Cardiac septum (tissue), 1 donor: ENCODE results near the gene CEP131. TPM values are rescaled to one million over a fixed set of nuclear protein-coding genes. Genes with fewer than 3 reads are reported as not detected.
"Not testable (repeated sequence)": the region's sequence is repeated elsewhere in the genome, so short reads cannot be mapped to it uniquely, and the experiment has no call there.

ENCODE experiments used
- DNase-seq: peaks from one replicate; pipeline ENCODE4 v3.0.0-alpha.2; 2020; ENCODE audit warnings: low spot score
- intact Hi-C: fragments of 100-400 bp; cut with DNase I; formaldehyde crosslinking; loops from one replicate; pipeline ENCODE4 v1.14.0; 2022
- total RNA-seq: library from RNA; stranded (reverse); fragmentation: NEBNext Ultra II Directional; extraction: Animal tissue kit (Norgen Biotek cat#: 25700); gene quantifications from one replicate; pipeline ENCODE4 v1.2.1, GENCODE V29; 2021
- donor health status: DM: no; HTN: no; CAD: no.

The CEP131 gene
- total RNA-seq, 1 donor from 2014 or later, result 6.8 TPM

DNA sequence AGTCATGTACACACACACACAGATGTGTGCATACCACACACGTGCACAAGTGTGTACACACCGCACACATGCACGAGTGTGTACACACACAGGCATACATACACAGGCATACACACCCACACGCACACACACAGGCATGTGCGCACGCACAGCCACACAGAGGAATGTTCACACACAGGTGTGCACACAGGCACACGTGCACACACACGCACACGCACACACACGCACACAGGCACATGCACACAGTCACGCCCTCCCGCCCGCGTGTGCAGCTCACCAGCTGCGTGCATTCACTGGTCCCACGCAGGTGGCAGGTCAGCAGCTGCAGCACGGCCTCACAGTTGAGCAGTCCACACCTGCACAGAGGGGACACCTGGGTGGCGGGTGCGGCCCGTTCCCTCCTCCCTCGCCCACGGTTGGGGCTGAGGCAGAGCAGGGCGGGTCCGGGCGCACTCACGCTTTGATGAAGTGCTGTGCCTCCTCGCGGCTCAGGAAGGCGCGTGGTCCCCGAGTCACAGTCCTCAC, 8.4 kb upstream of the CEP131 start:
- no peak for DNase-seq

DNA sequence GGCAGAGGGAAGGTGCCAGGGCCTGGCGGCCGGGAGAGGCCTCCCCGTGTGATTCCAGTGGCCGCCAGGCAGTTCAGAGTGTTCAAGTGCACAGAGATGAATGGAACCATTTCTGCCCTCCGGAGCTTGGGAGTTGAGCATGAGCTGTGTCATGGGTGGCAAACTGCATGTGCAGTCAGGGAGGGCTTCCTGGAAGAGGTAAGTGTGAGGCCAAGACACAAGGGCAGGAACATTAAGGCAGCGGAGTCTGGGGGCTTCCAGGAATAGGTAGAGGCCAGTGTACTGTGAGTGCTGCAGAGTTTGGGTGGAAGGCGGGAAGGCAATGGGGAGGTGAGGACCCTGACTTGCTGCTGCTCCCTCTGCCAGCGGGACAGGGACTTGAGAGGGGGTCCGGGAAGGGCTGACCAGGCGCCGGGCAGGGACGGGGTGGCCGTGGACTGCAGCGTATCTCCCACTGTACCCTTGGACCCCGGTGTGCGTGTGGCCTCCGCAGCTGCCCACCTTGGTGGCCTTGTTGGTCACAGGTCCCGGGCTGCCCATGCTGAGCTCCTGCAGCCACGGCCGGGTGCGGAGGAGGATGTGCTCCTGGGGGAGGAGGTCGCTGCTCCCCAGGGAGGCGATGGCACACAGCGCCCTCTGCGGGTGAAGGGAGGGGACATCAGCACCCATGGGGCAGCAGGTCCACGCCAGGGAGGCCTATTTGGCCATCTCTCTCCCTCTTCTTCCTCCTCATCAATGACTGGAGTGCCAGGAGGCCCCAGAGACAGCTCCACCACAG, 7.5 kb upstream of the CEP131 start:
- no peak for DNase-seq
- intact Hi-C loops, result no loop called here

More for the DNA sequence above, 8.4 kb upstream of the CEP131 start:
- intact Hi-C loops, result no loop called here

DNA sequence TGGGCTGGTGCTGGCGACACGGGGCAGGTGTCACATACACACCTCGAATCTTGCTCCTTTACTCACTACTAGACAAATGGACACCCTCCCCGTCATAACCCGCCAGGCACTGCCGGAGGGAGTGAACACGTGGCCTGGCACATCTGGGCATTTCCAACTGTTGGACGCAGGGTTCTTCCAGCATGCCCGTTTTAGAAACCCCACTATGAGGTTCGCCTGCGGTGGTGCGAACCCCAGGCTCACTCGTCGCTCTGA, 6.8 kb upstream of the CEP131 start:
- DNase-seq, result no peak
- intact Hi-C loops, result no loop called here

DNA sequence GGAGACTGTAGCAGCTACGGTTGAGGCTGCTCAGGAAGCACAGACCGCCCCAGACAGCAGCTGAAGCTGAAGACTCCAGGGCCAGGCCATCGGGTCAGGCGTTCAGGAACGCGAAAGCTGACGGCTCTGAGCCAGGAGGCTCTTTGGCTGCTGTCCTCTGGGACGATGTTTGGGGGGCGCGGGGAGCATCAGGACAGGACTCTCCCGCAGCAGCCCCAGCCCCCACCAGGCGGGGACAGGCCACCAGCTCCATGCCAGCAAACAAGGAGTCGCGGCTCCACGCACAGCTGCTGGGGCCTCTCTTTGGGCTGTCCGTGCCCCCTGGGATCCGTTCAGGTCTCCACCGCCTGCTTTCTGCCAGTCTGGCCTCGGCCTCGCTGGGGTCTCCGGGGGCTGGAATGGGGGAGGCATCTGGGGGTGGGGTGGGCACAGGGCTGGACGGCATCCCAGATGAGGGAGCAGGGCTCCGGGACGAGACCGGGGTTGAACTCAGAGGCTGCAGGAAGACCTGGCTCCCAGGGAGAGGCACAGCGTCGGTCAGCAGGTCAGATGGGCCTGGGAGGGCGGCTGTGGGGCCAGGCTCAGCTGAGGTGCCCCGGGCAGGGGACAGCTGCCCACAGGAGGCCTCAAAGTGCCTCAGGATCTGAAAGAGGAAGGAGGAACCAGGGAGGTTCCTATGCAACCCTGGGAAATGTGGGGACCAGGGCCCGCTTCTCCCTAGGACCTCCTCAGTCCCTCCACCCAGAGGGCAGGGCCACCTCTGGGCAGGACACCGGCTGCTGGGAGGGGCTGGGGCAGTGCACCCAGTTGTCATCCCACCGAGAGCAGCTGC, 6.3 kb upstream of the CEP131 start:
- no peak for DNase-seq

DNA sequence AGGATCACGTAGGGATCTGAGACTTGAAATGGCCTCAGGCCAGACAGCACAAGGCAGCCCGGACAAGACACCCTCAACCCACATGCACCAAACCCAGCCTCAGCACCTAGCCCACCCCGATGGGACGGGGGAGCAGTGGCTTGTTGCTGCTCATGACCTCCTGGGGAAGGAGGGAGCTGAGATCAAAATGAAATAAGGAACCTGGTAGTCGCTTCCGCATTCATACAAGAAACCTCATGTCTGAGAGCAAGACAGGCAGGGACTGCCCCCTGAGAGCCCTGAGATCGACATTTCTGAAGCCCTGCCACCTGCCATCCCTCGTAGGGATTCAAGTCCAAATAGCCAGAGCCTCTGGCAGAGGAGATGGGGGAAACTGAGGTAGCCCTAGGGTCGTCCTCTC, 5.7 kb upstream of the CEP131 start:
- intact Hi-C loops, result no loop called here
- DNase-seq, result no peak

More for the DNA sequence above, 6.3 kb upstream of the CEP131 start:
- intact Hi-C loops, result no loop called here

DNA sequence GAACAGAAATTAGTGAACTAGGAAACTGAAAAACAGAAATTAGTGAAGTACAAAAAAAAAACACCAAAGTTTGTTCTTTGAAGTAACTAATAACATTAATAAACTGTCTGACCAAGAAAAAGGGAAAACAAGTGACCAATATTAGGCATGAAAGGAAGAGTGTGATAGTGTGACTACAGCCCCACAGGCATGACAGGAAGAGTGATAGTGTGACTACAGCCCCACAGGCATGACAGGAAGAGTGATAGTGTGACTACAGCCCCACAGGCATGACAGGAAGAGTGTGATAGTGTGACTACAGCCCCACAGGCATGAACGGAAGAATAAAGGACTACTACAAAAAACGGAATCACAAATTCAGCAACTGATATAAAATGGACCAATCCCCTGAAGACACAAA, 4.9 kb upstream of the CEP131 start:
- intact Hi-C loops, DNase-seq: not testable (repeated sequence)

DNA sequence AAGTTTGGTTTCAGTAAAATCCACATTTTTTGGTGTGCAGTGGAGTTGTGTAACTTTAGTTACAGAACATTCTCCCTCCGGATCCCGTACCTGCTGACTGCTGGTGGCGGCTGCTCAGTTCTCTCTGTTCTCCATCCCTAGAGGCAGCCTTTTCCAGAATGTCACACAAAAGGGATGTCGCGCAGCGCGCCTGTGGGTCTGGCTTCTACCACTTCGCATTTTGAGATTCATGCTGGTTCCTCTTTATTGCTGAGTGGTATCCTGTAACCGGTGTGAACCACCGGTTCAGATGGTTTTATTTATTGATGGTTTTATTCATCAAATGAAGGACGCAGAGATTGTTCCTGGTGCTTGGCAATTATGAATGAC, 981 bp upstream of the CEP131 start:
- DNase-seq, result no peak
- intact Hi-C loops, result no loop called here

DNA sequence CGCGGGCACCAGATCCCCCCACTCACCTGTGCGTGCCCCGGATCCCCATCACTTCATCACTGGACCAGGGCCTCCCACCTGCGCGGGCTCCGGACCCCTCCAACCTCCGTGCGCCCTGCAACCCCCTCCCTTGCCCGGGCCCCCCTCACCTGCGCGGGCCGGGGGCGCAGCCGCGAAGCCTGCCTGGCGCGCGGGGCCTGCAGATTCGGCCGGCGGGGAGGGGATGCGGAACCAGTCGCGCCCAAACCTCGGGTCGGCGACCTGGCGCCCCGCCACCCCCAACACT, 202 bp downstream of the CEP131 start:
- intact Hi-C loops, result no loop called here
- DNase-seq, result no peak

DNA sequence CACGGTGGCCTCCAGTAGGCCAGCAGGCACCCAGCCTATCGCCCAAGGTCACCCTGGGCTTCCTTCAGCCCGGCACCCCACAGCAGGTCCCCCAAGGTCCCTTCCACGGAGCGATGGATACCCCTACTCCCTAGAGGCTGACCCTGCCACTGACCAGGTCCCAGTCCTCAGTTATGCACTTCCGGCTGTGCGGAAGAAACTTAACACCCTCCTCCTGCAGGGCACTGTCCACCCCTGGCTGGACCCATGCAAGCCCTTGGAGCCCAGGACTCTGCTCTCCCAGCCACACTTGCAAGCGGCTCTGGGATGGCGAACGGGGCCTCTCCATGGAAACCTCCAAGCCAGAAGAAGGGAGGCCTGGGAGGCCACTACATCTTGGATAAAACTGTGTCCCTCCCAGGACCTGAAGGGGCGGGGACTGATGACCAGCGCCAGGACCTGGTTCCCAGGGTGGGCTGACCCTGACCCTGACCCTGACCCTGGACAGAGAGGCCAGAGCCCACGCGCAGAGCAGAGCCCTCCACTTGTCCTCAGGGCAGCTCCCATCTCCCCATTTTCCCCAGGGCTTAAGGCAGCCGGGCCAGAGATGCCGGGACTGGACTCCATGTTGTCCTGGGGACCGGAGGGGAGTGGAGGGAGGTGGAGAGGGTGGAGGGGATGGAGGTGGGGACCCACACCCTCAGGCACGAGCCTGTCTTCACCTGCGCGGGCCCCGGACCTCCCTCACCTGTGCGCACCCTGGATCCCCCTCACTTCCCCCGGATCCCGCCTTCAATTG, 734 bp downstream of the CEP131 start:
- intact Hi-C loops, result no loop called here
- DNase-seq, result no peak

DNA sequence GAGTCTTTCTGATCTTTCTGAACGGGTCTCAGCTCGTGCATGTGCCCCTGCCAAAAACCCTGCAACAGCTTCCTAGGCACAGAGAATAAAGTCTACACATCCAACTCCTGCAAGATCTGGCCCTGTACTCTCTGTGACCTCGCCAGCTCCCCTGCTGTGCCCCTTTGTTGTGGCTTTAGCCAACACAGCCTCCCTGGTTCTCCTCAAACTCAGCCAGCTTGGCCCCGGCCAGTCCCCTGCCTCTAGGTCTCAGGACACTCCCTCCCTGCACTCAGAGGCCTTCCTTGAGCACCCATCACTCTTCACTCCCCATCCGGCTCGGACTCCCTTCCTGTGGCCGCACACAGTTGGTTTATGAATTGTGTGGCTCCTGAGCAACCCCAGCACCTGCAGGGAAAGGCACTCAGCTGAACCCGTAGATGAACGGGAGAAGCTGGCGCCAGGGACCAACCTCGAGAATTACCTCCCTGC, 1.4 kb downstream of the CEP131 start:
- no peak for DNase-seq
- intact Hi-C loops, result no loop called here

DNA sequence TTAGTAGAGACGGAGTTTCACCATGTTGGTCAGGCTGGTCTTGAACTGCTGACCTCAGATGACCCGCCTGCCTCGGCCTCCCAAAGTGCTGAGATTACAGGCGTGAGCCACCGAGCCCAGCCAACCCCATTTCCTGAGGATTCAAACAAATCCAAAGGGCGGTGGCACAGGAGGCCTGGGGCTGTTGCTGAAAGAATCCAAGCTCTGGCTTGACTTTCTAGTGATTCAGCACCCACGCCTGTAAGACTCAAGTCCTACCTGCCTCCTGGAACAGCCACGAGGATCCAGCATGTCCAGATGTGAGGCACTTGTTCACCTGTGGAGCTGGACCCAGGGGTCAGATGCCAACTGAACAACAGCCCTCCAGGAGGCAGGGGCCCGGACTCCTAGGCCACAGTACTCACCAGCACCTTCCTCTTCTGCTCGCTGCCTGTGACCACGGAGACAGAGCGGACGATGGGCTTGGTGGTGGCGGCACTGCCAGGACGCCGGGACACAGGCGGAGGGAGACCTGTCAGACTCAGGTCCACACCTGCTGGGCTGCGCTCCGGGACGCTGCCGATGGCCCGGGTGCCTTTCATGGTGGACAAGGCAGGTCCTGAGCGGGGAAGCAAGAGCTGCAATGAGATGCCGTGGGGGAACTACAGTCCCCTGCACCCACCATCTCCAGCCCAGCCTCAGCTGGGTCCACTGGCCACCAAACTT, 3.1 kb downstream of the CEP131 start:
- intact Hi-C loops, result no loop called here

DNA sequence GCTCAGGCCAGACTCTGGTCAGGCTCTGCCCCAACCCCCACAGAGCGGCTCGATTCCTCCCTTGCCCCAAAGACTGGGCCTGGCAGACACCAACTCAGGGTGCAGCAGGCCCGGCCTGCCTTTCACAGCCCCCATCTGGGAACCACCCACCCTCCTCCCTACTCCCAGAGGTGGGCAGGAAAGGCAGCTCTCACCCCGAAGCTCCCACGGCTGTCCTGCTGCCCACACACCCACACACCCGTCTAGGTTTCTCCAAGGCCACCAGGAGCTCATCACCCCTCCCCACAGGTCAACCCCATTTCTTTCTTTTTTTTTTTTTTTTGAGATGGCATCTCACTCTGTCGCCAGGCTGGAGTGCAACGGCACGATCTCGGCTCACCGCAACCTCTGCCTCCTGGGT, 3.8 kb downstream of the CEP131 start:
- intact Hi-C loops, result no loop called here
- DNase-seq, result no peak

More for the DNA sequence above, 3.1 kb downstream of the CEP131 start:
- no peak for DNase-seq

DNA sequence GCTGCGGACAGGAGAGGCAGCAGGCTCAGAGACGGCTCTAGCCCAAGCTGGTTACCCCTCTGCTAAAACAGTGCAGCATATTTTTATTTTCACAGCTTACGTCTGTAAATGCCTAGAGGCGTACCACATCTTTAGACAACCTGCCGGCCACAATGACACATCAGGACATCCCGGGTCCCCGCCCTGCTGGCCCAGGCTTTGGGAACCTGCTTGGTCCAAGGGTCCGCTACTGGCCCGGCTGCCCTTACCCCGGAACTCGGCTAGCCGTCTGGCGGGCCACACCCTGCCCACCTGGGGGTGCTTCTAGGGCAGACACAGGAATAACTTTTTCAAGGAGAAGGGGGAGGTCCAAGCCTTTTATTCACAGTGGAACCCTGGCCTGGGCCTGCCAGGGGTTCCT, 4.3 kb downstream of the CEP131 start:
- DNase-seq, result no peak
- intact Hi-C loops, result no loop called here

DNA sequence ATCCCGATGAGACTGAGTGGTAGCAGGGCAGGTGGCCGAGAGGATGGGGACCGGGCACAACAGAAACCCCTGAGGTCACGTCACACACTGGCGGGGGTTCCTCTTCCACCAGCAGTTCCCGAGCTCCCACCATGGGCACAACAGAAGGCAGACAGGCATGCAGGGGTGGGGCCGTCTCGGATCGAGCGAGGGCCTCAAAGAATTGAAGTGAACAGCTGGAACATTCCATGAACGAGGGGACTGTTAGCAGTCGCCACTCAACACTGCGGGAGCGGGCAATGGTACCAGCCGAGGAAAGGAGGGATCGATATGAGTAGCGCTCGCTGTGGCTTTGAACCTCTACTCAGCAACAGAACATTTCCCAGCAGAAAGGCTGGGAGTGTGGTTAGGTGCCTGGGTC, 5.3 kb downstream of the CEP131 start:
- intact Hi-C loops, result no loop called here
- no peak for DNase-seq

DNA sequence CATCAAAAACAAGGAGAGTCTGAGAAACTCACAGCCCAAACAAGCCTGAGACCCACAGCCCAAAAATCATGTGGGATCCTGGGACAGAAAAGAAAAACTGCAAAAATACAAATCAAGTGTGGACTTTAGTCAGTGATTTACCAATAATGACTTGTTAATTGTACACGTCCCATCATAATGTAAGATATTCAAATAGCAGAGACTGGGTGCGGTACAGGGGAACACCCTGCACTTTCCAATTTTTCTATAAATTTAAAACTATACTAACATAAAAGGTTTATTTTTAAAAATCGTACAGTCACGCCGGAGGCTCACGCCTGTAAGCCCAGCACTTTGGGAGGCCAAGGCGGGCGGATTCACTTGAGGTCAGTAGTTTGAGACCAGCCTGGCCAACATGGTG, 8.8 kb downstream of the CEP131 start:
- DNase-seq, result no peak
- intact Hi-C loops, result no loop called here

DNA sequence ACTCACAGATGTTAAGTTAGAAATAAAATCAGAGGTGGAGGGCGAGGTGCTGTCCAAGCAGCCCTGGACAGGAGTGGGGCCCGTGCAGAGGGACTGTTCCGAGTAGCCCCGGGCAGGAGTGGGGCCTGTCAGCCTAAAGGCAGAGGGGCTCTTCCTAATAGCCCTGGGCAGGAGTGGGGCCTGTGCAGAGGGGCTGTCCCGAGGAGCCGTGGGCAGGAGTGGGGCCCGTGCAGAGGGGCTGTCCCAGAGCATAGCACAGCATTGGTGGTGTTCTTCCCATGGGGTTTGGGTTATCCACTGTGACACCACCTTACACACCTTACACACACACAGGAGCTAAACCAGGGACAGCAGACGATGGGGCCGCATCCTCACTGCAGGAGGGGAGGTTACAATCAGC, 10.4 kb downstream of the CEP131 start:
- no peak for DNase-seq
- intact Hi-C loops, result no loop called here

DNA sequence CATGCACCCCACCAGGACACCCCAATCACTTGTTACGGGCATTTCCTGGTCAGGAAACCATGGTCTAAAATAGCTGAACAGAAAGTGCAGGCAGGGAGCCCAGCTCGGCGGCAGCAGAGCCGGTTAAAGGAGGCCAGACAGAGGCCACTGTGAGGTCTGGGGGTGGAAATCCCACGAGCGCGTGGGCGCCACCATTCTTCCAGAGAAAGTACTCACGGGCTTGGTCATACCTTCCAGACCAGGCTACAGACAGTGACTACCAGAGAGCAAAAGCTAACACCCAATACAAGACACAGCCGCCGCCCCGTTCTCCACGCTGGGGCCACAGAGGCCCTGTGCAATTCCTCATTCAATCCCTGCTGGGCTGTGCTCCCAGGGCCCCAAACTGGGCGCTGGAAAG, 11.9 kb downstream of the CEP131 start:
- intact Hi-C loops, result no loop called here
- no peak for DNase-seq

DNA sequence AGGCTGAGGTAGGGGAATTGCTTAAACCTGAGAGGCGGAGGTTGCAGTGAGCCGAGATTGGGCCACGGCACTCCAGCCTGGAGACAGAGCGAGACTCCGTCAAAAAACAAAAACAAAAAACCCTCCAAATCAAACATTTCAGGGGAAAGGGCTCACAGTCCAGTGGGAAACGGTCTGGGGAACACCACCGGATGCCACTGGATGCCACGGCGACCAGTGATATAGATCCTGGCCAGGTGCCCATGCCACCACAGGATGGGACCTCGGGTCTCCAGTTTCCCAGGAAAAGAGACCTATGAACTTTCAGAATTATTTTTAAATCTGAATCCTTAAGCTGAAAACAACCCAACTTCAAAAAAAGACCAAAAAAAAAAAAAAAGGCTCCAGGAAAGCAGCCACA, 12.3 kb downstream of the CEP131 start:
- intact Hi-C loops, result no loop called here
- no peak for DNase-seq

DNA sequence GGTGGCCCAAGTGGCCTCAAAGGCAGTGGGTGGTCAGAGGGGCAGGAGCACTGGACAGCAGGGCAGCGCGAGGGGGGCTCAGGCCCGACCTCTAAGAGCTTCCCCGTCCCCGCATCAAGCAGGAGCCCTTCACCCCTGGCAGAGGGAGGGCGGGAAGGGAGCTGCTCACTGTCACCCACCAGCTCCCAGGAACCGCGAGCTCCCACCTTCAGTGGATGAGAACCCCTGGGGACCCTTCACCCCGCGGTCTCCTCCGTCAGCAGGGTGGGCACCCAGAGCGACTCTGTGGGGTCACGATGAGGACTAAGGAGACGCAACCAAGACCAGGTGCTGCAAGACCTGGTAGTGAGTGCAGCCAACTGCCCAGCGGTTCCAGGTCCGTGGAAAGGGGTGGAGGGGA, 13.6 kb downstream of the CEP131 start:
- intact Hi-C loops, result no loop called here
- no peak for DNase-seq

DNA sequence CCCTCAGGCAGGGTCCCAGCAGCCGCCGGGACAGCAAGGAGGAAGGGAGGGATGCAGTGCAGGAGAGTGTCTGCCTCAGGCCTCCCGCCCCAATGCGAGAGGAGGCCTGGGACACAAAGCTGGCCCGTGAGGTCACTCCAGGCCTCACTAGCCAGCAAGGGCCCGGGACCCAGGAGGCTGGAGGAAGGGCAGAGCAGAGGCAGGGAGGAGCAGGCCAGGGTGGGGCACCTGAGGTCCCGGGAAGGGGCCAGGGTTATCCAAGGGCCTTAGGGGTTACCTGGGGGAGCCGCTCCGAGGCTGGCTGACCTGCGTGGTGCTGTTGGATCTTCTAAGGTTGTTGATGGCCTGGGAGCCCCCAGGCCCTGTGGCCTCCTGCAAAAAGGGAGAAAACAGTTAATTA, 14.1 kb downstream of the CEP131 start:
- DNase-seq, result no peak
- intact Hi-C loops, result no loop called here
